H1 (cell line): Measurements from ENCODE around the gene SIPA1L3. TPM values are rescaled to one million over a fixed set of nuclear protein-coding genes. Genes with fewer than 3 reads are reported as not detected.

Experiments used
- CTCF ChIA-PET: fragments of 300-600 bp; sonication (Branson Sonifier 250); formaldehyde crosslinking; loops from one replicate; lab custom pipeline; 2021; ENCODE audit not compliant: partially characterized antibody; lab: Charles Lee
- POLR2A ChIA-PET: fragments of 300-600 bp; sonication (Branson Sonifier 250); formaldehyde crosslinking; loops from one replicate; lab custom pipeline; 2021; ENCODE audit warnings: inconsistent platforms; ENCODE audit not compliant: partially characterized antibody; lab: Charles Lee
- DNase-seq, 2 experiments: peaks; one replicate each; pipeline versions ENCODE4 v3.0.0 to v3.0.0-alpha.2; 2010 to 2022; ENCODE audit warnings: low spot score in 2 of 2, low read depth in 1 of 2, mixed read lengths in 1 of 2
- FAIRE-seq: peaks from 2 replicates; lab custom pipeline; 2011; peaks lifted over from hg19 to GRCh38; lab: Jason Lieb, UNC
- H2AFZ ChIP-seq: 2 replicates; pipeline ENCODE4 v1.8.1; 2012; ENCODE audit warnings: low read length, inconsistent platforms
- H2AK5ac ChIP-seq: 2 replicates; pipeline ENCODE4 v1.6.1; 2013; ENCODE audit warnings: low read depth, low read length
- H2BK120ac ChIP-seq: replicated peaks from 2 replicates; pipeline ENCODE3; 2013; ENCODE audit warnings: low read depth, low read length, inconsistent platforms
- H2BK12ac ChIP-seq: 2 replicates; pipeline ENCODE4 v1.6.1; 2013; ENCODE audit warnings: low read depth, low read length
- H2BK15ac ChIP-seq: 2 replicates; pipeline ENCODE4 v1.6.1; 2013; ENCODE audit warnings: low read length
- H2BK20ac ChIP-seq: 2 replicates; pipeline ENCODE4 v1.6.1; 2013; ENCODE audit warnings: low read length
- H2BK5ac ChIP-seq: 2 replicates; pipeline ENCODE4 v1.6.1; 2013; ENCODE audit warnings: low read depth, low read length
- H3K14ac ChIP-seq: 2 replicates; pipeline ENCODE4 v1.6.1; 2013; ENCODE audit warnings: inconsistent platforms; ENCODE audit not compliant: insufficient read length
- H3K18ac ChIP-seq: 2 replicates; pipeline ENCODE4 v1.6.1; 2013; ENCODE audit warnings: low read length; ENCODE audit errors: extremely low read depth
- H3K23ac ChIP-seq: 2 replicates; pipeline ENCODE4 v1.6.1; 2013; ENCODE audit warnings: inconsistent platforms; ENCODE audit not compliant: insufficient read length
- H3K23me2 ChIP-seq: 2 replicates; pipeline ENCODE4 v1.6.1; 2013; ENCODE audit warnings: low read depth, low read length
- H3K27ac ChIP-seq: 2 replicates; pipeline ENCODE4 v1.6.1; 2011; ENCODE audit warnings: low read depth, low read length, inconsistent platforms
- H3K27me3 ChIP-seq, 4 experiments: replicated peaks in 1 of 4; 1 replicate in 1 of 4; 2 replicates in 3 of 4; pipeline versions ENCODE4 v1.6.1 to v1.8.1; 2011 to 2013; ENCODE audit warnings: low read length in 3 of 4, mild to moderate bottlenecking in 3 of 4, inconsistent platforms in 2 of 4, mixed read lengths in 2 of 4, moderate library complexity in 1 of 4; ENCODE audit not compliant: control insufficient read depth in 3 of 4, insufficient read depth in 3 of 4; ENCODE audit errors: extremely low read depth in 1 of 4
- H3K36me3 ChIP-seq, 4 experiments: 2 replicates each; pipeline versions ENCODE4 v1.6.1 to v1.8.1; 2011 to 2013; ENCODE audit warnings: mild to moderate bottlenecking in 4 of 4, low read length in 3 of 4, moderate library complexity in 2 of 4, control low read depth in 1 of 4, inconsistent platforms in 1 of 4; ENCODE audit not compliant: insufficient read depth in 4 of 4, control insufficient read depth in 2 of 4
- H3K4ac ChIP-seq: replicated peaks from 2 replicates; pipeline ENCODE3; 2013; ENCODE audit warnings: low read length, low read depth, mixed read lengths, inconsistent platforms; ENCODE audit not compliant: insufficient read length
- H3K4me1 ChIP-seq, 4 experiments: replicated peaks in 1 of 4; 1 replicate in 1 of 4; 2 replicates in 3 of 4; pipeline versions ENCODE4 v1.6.1 to v1.8.1; 2011 to 2013; ENCODE audit warnings: low read length in 3 of 4, inconsistent platforms in 2 of 4, mixed read lengths in 1 of 4; ENCODE audit not compliant: insufficient read depth in 4 of 4, control insufficient read depth in 3 of 4
- H3K4me2 ChIP-seq, 2 experiments: 2 replicates each; pipeline versions ENCODE4 v1.6.1 to v1.8.1; 2011 to 2013; ENCODE audit warnings: low read depth in 2 of 2, low read length in 2 of 2, control low read depth in 1 of 2, inconsistent platforms in 1 of 2, mild to moderate bottlenecking in 1 of 2; ENCODE audit not compliant: insufficient read depth in 1 of 2
- H3K4me3 ChIP-seq, 4 experiments: fragments of 200-600, 300-600 bp in 1 of 4; sonication (generic), shearing (Covaris generic), sonication (Bioruptor Twin) in 1 of 4; 2 replicates each; pipeline versions ENCODE4 v1.5.1 to v1.8.1; 2011 to 2016; ENCODE audit warnings: low read length in 4 of 4, low read depth in 3 of 4, control low read depth in 2 of 4, inconsistent platforms in 2 of 4, mild to moderate bottlenecking in 2 of 4, mixed read lengths in 1 of 4, moderate library complexity in 1 of 4; ENCODE audit not compliant: insufficient read depth in 2 of 4; ENCODE audit errors: extremely low read depth in 1 of 4
- H3K56ac ChIP-seq: replicated peaks from 2 replicates; pipeline ENCODE3; 2013; ENCODE audit warnings: low read depth, mild to moderate bottlenecking, mixed read lengths, low read length, inconsistent platforms; ENCODE audit not compliant: insufficient read length
- H3K79me1 ChIP-seq: 2 replicates; pipeline ENCODE4 v1.6.1; 2013; ENCODE audit warnings: low read depth, low read length, control low read depth
- H3K79me2 ChIP-seq, 2 experiments: 2 replicates each; pipeline versions ENCODE4 v1.6.1 to v1.8.1; 2012 to 2013; ENCODE audit warnings: low read length in 2 of 2, mild to moderate bottlenecking in 2 of 2, inconsistent platforms in 1 of 2; ENCODE audit not compliant: insufficient read depth in 2 of 2, control insufficient read depth in 1 of 2
- H3K9ac ChIP-seq, 4 experiments: replicated peaks in 1 of 4; 1 replicate in 1 of 4; 2 replicates in 3 of 4; pipeline versions ENCODE4 v1.6.1 to v1.8.1; 2011 to 2013; ENCODE audit warnings: low read depth in 3 of 4, low read length in 3 of 4, control low read depth in 2 of 4, mild to moderate bottlenecking in 2 of 4, moderate library complexity in 2 of 4, inconsistent platforms in 1 of 4; ENCODE audit errors: extremely low read depth in 1 of 4
- H3K9me3 ChIP-seq, 2 experiments: 2 replicates each; pipeline versions ENCODE4 v1.6.1 to v1.8.1; 2012 to 2013; ENCODE audit warnings: mild to moderate bottlenecking in 2 of 2, moderate library complexity in 2 of 2, control low read depth in 1 of 2, inconsistent platforms in 1 of 2, low read depth in 1 of 2, low read length in 1 of 2, mixed read lengths in 1 of 2; ENCODE audit not compliant: insufficient read depth in 2 of 2
- H4K20me1 ChIP-seq, 2 experiments: replicated peaks in 1 of 2; 2 replicates each; pipeline versions ENCODE3 to v1.8.1; 2011 to 2013; ENCODE audit warnings: inconsistent platforms in 2 of 2, low read length in 2 of 2, mild to moderate bottlenecking in 1 of 2; ENCODE audit not compliant: insufficient read depth in 2 of 2, control insufficient read depth in 1 of 2
- H4K5ac ChIP-seq: 2 replicates; pipeline ENCODE4 v1.6.1; 2013; ENCODE audit warnings: low read length, low read depth, mixed read lengths, inconsistent platforms; ENCODE audit not compliant: insufficient read length
- H4K8ac ChIP-seq: 2 replicates; pipeline ENCODE4 v1.8.0; 2013; ENCODE audit warnings: mild to moderate bottlenecking, moderate library complexity, low read length, inconsistent platforms; ENCODE audit not compliant: insufficient read depth; ENCODE audit errors: extremely low read depth
- H4K91ac ChIP-seq: replicated peaks from 2 replicates; pipeline ENCODE3; 2013; ENCODE audit warnings: low read length, mixed read lengths, inconsistent platforms; ENCODE audit not compliant: insufficient read length
- BACH1 ChIP-seq: IDR thresholded peaks from 2 replicates; pipeline ENCODE4 v1.6.1; 2012; ENCODE audit warnings: low read length, improper control_type of control experiment
- CBX5 ChIP-seq: fragments of 300-800, 300-1000 bp; sonication (generic); IDR thresholded peaks from 2 replicates; pipeline ENCODE4 v1.7.1; 2016; ENCODE audit warnings: antibody characterized with exemption, low read length, low read depth
- CBX8 ChIP-seq: fragments of 300-800, 300-1000 bp; sonication (generic); IDR thresholded peaks from 2 replicates; pipeline ENCODE4 v1.7.1; 2016; ENCODE audit warnings: low read depth, low read length, borderline replicate concordance
- FOSL1 ChIP-seq: IDR thresholded peaks from 2 replicates; pipeline ENCODE4 v1.6.1; 2011; ENCODE audit warnings: mild to moderate bottlenecking, low read depth, low read length, moderate library complexity; ENCODE audit not compliant: insufficient read depth
- GABPA ChIP-seq: IDR thresholded peaks from 2 replicates; pipeline ENCODE4 v1.6.1; 2011; ENCODE audit warnings: mild to moderate bottlenecking, low read length, moderate library complexity, borderline replicate concordance; ENCODE audit not compliant: insufficient read depth
- HDAC6 ChIP-seq: IDR thresholded peaks from one replicate; pipeline ENCODE4 v1.7.1; 2012; ENCODE audit warnings: low read depth, mild to moderate bottlenecking, inconsistent platforms, low read length, moderate library complexity
- NANOG ChIP-seq: IDR thresholded peaks from 2 replicates; pipeline ENCODE4 v1.6.1; 2011; ENCODE audit warnings: low read length, low read depth, mild to moderate bottlenecking, inconsistent platforms; ENCODE audit not compliant: insufficient read depth, poor library complexity, severe bottlenecking
- POLR2AphosphoS5 ChIP-seq: IDR thresholded peaks from 2 replicates; pipeline ENCODE4 v1.6.1; 2011; ENCODE audit warnings: low read depth, low read length
- TAF7 ChIP-seq: optimal IDR thresholded peaks from 2 replicates; pipeline ENCODE3; 2011; ENCODE audit warnings: low read depth, mild to moderate bottlenecking, inconsistent platforms, low read length, moderate library complexity, borderline replicate concordance
- WGBS, 2 experiments: shearing (Covaris generic) in 1 of 2; methylation state at CpG; one replicate each; pipeline versions ENCODE4 v1.1.6 to v1.1.7; 2013 to 2015; ENCODE audit warnings: low lambda C conversion rate in 2 of 2, mixed read lengths in 2 of 2, inconsistent platforms in 1 of 2, low coverage in 1 of 2, missing lambda C conversion rate in 1 of 2; ENCODE audit not compliant: insufficient replicate concordance in 2 of 2, insufficient coverage in 1 of 2, insufficient read length in 1 of 2; ENCODE audit errors: extremely low coverage in 1 of 2, missing lambda C conversion rate in 1 of 2; 5-methylcytosine and 5-hydroxymethylcytosine counted together
- polyA plus RNA-seq, 7 experiments: library from polyadenylated mRNA; depleted of rRNA in 3 of 7; stranded (reverse) in 5 of 7; unstranded in 2 of 7; fragments of >200 nt in 5 of 7; fragments of 200-250 nt in 2 of 7; gene quantifications; 1 replicate in 5 of 7; 2 replicates in 1 of 7; 4 replicates in 1 of 7; pipeline versions ENCODE4 v1.2.1 to v1.2.3, GENCODE V29; 2011 to 2013; ENCODE audit warnings: missing spikeins in 2 of 7, mixed read lengths in 2 of 7
- total RNA-seq: library from RNA; stranded (reverse); fragmentation: NEBNext Ultra II Directional; extraction: Animal tissue kit (Norgen Biotek cat#: 25700); gene quantifications from 2 replicates; pipeline ENCODE4 v1.2.1, GENCODE V29; 2021
- TF ChIP-seq, protein P1 (sequence below): IDR thresholded peaks from 2 replicates; pipeline ENCODE4 v1.6.1; 2012; ENCODE audit warnings: inconsistent platforms
- TF ChIP-seq, protein P2 (sequence below): IDR thresholded peaks from 2 replicates; pipeline ENCODE4 v1.6.1; 2011; ENCODE audit warnings: low read length, improper control_type of control experiment

The SIPA1L3 gene
- total and polyA plus RNA-seq, 2 of the 8 experiments (the other 6 are each of a cell fraction or from before 2014, with no cell fraction given): 15.0 to 54.9 TPM

DNA sequence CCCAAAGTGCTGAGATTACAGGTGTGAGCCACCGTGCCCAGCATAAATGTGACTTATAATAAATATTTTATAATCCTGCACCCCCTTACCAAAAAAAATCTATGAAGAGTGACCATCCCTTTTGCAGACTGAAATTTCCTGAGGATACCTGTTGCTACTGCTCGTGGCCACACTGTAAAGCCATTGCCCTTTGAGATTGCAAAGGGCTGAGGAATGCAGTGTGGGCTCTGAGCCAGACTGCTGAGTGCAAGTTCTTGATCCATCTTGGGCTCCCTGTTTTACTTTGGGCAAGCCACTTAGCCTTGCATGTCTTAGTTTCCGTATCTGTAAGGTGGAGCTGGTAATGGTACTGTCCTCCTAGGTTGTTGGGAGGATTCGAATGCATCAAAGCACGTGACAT is 23.4 kb downstream of the SIPA1L3 start:
- ChIA-PET CTCF (interaction anchor here (0.7 to 4.3 kb wide), 5 partner anchors 27 to 73 kb away, joined by 3 to 24 read pairs (median 12); no protein-coding TSS in a partner anchor), POLR2A (interaction anchor here (1.3 to 4.3 kb wide), 6 partner anchors 8 to 73 kb away, joined by 3 to 37 read pairs (median 18); partner anchors contain the start of genes SIPA1L3 and WDR87)
- Histone ChIP-seq H3K56ac (no peak overlapping the region), H4K91ac (peak overlapping the region; percentile 83), H3K79me2 (peaks cover 2 to 64% of the 10 kb centered on the region in 2 experiments), H4K5ac (peak overlapping the region; percentile 23), H2BK15ac (no peak overlapping the region; the same call in 1 of the 2 replicates), H3K9me3 (peaks cover 0 to 3% of the 10 kb centered on the region in 2 experiments; a peak in 2 of 4 replicates), H3K27ac (no peak overlapping the region), H3K23me2 (peaks cover 8% of the 10 kb centered on the region; the same call in 1 of the 2 replicates), H3K4me1 (peaks cover 25 to 47% (median 35%) of the 10 kb centered on the region in 4 experiments), H2AK5ac (peak overlapping the region; percentile 30; the same call in 1 of the 2 replicates), H3K4ac (peak overlapping the region; percentile 13), H3K14ac (no peak overlapping the region), H3K79me1 (peaks cover 30% of the 10 kb centered on the region), H3K4me2 (peak overlapping the region in 1 of 2 experiments; percentile 77; a peak in 1 of 4 replicates), H4K8ac (no peak overlapping the region), H3K18ac (no peak overlapping the region), H2AFZ (no peak overlapping the region), H3K4me3 (no peak overlapping the region), H3K23ac (no peak overlapping the region), H2BK20ac (peak overlapping the region; percentile 87; the same call in 1 of the 2 replicates), H3K36me3 (peaks cover 0 to 6% (median 1%) of the 10 kb centered on the region in 4 experiments; a peak in 2 of 8 replicates), H2BK120ac (no peak overlapping the region), H3K9ac (no peak overlapping the region), H3K27me3 (no peaks in the 10 kb centered on the region), H4K20me1 (peaks cover 0 to 4% of the 10 kb centered on the region in 2 experiments), H2BK5ac (peak overlapping the region; percentile 26; the same call in 1 of the 2 replicates), H2BK12ac (peak overlapping the region; percentile 69; the same call in 1 of the 2 replicates)
- FAIRE-seq: no peak
- no peak for DNase-seq
- 75% methylated on average over 4 of the region's 5 CpGs; no CpG with 5 or more reads in 1 of the 2 experiments for WGBS, 2 experiments
- no peak for TF ChIP-seq GABPA
- TF ChIP-seq, protein P1, sequence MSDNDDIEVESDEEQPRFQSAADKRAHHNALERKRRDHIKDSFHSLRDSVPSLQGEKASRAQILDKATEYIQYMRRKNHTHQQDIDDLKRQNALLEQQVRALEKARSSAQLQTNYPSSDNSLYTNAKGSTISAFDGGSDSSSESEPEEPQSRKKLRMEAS: no peak
- no peak for TF ChIP-seq BACH1
- no peak for TF ChIP-seq CBX8
- no peak for TF ChIP-seq FOSL1
- no peak for TF ChIP-seq POLR2AphosphoS5
- TF ChIP-seq NANOG: no peak
- TF ChIP-seq CBX5: no peak
- TF ChIP-seq HDAC6: no peak
- TF ChIP-seq, protein P2, sequence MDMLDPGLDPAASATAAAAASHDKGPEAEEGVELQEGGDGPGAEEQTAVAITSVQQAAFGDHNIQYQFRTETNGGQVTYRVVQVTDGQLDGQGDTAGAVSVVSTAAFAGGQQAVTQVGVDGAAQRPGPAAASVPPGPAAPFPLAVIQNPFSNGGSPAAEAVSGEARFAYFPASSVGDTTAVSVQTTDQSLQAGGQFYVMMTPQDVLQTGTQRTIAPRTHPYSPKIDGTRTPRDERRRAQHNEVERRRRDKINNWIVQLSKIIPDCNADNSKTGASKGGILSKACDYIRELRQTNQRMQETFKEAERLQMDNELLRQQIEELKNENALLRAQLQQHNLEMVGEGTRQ: no peak
- TF ChIP-seq TAF7: no peak
